Uterus (tissue), 4 donors: ENCODE data around the gene GOLM1. TPM values are rescaled to one million over a fixed set of nuclear protein-coding genes. Genes with fewer than 3 reads are reported as not detected.
A peak's percentile ranks its signal among the peaks of the same experiment; 100 is the strongest.

ENCODE experiments used
- DNase-seq, 2 donors: peaks; one replicate each; pipeline ENCODE4 v3.0.0-alpha.2; 2019 to 2020
- H3K27ac ChIP-seq, 2 donors: fragments of 200-600 bp; sonication (generic); 1 replicate in 1 of 2; 2 replicates in 1 of 2; pipeline ENCODE4 v1.5.1; 2016 to 2018
- H3K27me3 ChIP-seq, 2 donors: fragments of 200-600 bp; sonication (generic); one replicate each; pipeline ENCODE4 v1.5.1; 2018 to 2019; ENCODE audit warnings: control low read depth in 1 of 2
- H3K36me3 ChIP-seq, 2 donors: fragments of 200-600 bp; sonication (generic); one replicate each; pipeline ENCODE4 v1.5.1; 2019; ENCODE audit warnings: control low read depth in 1 of 2
- H3K4me1 ChIP-seq, 2 donors: fragments of 200-600 bp; sonication (generic); one replicate each; pipeline ENCODE4 v1.5.1; 2018 to 2019; ENCODE audit warnings: control low read depth in 1 of 2
- H3K4me3 ChIP-seq, 2 donors: fragments of 200-600 bp; sonication (generic); 1 replicate in 1 of 2; 2 replicates in 1 of 2; pipeline ENCODE4 v1.5.1; 2018 to 2019; ENCODE audit warnings: mild to moderate bottlenecking in 1 of 2
- H3K9me3 ChIP-seq, 2 donors: fragments of 200-600 bp; sonication (generic); one replicate each; pipeline ENCODE4 v1.5.1; 2019; ENCODE audit warnings: control low read depth in 1 of 2
- POLR2A ChIP-seq, 2 donors: fragments of 450-650 bp; IDR thresholded peaks; one replicate each; pipeline ENCODE4 v1.6.1; 2016; ENCODE audit warnings: antibody characterized with exemption in 2 of 2, mild to moderate bottlenecking in 1 of 2, moderate library complexity in 1 of 2
- intact Hi-C: fragments of 100-400 bp; cut with DNase I; formaldehyde crosslinking; loops from one replicate; pipeline ENCODE4 v1.15.1; 2023; ENCODE audit warnings: low total_unique reads
- total RNA-seq, 4 donors: library from RNA; depleted of rRNA in 3 of 4; stranded (reverse); fragments of >200 nt in 3 of 4; gene quantifications; one replicate each; pipeline versions ENCODE4 v1.1.0 to v1.2.4, GENCODE V29; 2014 to 2023
- TF ChIP-seq, protein P1 (sequence below), 4 experiments: fragments of 200-600 bp in 2 of 4; fragments of 450-650 bp in 2 of 4; sonication (generic) in 2 of 4; IDR thresholded peaks; one replicate each; pipeline ENCODE4 v1.5.1; 2016 to 2019; ENCODE audit warnings: antibody characterized with exemption in 4 of 4, mild to moderate bottlenecking in 2 of 4, moderate library complexity in 1 of 4
- donor health status: DM: yes; HTN: yes; CAD: no.

Gene GOLM1
- total RNA-seq, 4 donors from 2014 or later: 11.3 to 85.4 (median 15.7) TPM

DNA sequence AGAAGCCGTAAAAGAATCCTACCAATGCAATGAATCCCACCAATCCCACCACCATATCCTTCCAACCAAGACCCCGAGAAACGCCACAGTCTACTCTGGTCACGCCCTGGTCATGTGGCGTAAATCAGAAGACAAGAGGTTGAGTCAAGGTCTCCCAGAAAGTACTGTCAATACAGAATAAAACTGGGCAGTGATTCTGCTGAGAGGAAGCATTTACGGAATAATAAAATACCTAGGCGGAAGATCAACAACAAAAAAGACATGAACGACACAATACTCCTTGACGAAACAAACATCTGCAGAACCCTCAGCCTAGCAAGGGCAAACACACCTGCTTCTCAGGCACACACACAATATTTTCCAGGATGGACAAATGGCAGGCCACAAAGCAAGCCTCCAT, 62.8 kb downstream of the GOLM1 start:
- intact Hi-C loops: no loop called here
- Histone ChIP-seq H3K27ac (no peak overlapping the region), H3K36me3 (no peaks in the 10 kb centered on the region), H3K4me1 (no peaks in the 10 kb centered on the region), H3K27me3 (no peaks in the 10 kb centered on the region), H3K4me3 (no peak overlapping the region), H3K9me3 (no peaks in the 10 kb centered on the region)
- DNase-seq: no peak
- TF ChIP-seq, protein P1, sequence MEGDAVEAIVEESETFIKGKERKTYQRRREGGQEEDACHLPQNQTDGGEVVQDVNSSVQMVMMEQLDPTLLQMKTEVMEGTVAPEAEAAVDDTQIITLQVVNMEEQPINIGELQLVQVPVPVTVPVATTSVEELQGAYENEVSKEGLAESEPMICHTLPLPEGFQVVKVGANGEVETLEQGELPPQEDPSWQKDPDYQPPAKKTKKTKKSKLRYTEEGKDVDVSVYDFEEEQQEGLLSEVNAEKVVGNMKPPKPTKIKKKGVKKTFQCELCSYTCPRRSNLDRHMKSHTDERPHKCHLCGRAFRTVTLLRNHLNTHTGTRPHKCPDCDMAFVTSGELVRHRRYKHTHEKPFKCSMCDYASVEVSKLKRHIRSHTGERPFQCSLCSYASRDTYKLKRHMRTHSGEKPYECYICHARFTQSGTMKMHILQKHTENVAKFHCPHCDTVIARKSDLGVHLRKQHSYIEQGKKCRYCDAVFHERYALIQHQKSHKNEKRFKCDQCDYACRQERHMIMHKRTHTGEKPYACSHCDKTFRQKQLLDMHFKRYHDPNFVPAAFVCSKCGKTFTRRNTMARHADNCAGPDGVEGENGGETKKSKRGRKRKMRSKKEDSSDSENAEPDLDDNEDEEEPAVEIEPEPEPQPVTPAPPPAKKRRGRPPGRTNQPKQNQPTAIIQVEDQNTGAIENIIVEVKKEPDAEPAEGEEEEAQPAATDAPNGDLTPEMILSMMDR (IDR thresholded peaks at IDR 0.05): no peak
- TF ChIP-seq POLR2A (IDR thresholded peaks at IDR 0.05): no peak

DNA sequence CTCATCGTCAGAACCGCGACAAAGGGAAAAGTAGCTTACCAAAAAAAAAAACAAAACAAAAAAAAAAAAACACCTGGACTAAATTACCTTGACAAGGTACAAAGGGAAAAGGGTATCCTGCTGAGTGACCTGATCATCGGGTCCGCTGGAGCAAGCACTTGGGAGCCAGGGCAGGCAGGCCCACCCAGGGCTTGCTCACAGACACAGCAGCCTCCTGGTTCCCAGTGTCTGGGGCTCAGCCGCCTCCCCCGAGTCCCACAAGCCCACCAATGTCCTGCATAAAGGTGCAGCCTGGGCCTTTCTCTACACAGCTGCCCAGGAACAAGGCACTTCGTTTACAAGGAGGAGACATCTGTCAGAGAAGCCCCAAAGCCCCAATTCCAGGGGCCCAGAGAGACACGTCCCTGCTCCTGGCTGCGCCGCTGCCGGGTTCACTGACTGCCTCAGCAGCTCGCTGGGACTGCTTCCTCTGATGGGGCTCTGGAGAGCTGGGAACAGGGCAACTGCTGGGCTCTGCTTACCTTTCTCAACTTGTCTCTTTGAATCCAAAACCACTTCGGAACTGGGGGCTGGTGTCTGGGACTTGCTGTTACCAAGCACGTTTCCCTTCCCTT, 63.4 kb downstream of the GOLM1 start:
- no peak overlapping the region for H3K27ac ChIP-seq
- no peaks in the 10 kb centered on the region for H3K36me3 ChIP-seq
- H3K4me3 ChIP-seq: no peak overlapping the region
- H3K9me3 ChIP-seq: no peaks in the 10 kb centered on the region
- intact Hi-C loops: no loop called here
- no peaks in the 10 kb centered on the region for H3K4me1 ChIP-seq
- TF ChIP-seq, protein P1 (IDR thresholded peaks at IDR 0.05): no peak
- TF ChIP-seq POLR2A (IDR thresholded peaks at IDR 0.05): no peak
- DNase-seq: no peak
- no peaks in the 10 kb centered on the region for H3K27me3 ChIP-seq

DNA sequence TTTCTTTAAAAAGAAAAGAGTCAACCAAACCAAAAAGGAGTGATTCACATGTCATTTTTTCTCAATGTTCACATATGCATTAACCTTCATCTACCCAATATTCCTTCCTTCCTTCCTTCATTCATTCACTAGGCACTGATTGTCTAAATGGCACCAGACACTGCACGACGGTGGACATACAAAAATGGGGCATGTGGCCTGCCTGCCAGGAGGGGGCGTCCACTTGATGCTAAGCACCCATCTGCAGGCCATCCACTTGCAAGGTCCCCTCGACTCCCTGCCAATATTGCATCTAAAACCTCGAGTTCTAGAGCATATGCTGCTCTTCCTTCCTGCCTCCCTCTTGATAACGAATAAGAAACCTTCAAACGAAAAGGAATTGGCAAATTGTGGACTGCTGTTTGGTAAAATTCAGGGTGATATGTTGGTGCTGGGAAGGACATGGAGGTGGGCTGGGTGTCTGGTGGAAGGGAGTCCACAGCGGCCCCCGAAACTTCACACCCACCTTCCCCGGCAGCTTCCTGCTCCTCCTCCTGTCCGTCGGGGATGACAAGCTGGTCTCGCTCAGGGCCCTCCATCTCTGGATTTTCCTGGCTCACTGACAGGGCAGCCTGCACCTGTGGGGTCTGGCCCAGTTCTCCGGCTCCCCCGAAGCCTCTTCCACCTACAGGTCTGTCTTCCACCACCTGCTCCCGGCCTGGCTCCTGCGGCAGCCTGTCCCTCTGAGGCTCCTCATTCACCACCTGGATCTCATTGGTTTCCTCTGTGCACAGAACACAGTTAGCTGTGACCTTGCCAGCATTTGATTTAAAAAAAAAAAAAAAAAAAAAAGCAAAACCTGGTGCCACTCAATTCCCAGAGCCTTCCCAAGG, 64.3 kb downstream of the GOLM1 start:
- intact Hi-C loops: no loop called here
- TF ChIP-seq, protein P1 (IDR thresholded peaks at IDR 0.05): peak; percentile 26 to 42 (median 30)
- no peak for TF ChIP-seq POLR2A (IDR thresholded peaks at IDR 0.05)
- Histone ChIP-seq H3K27me3 (no peaks in the 10 kb centered on the region), H3K4me1 (no peaks in the 10 kb centered on the region), H3K36me3 (no peaks in the 10 kb centered on the region), H3K4me3 (no peak overlapping the region), H3K27ac (no peak overlapping the region), H3K9me3 (no peaks in the 10 kb centered on the region)
- DNase-seq: peak in 1 of 2 donors; percentile 38

DNA sequence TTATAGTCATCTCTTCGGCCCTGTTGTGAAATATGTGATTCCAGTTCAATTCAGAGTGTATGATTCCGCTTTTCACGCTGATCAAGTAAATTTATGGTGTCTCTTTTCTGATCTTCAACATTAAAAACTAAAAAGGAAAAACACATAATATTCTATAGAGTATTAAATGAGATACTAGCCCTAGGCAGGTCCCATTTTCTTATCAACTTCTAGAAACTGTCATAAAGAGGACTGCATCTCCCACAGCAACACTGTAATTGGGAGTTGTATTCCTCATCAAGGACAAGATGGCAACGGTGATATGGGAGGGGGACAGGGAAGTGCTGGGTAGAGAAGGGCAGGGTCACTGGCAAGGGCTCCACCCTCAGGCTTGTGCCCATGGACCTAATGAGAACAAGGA, 71.6 kb downstream of the GOLM1 start:
- no peak for DNase-seq
- Histone ChIP-seq H3K9me3 (no peaks in the 10 kb centered on the region), H3K4me1 (no peaks in the 10 kb centered on the region), H3K36me3 (no peaks in the 10 kb centered on the region), H3K27ac (no peak overlapping the region), H3K27me3 (no peaks in the 10 kb centered on the region), H3K4me3 (no peak overlapping the region)
- intact Hi-C loops: no loop called here
- TF ChIP-seq POLR2A (IDR thresholded peaks at IDR 0.05): no peak
- TF ChIP-seq, protein P1 (IDR thresholded peaks at IDR 0.05): no peak

DNA sequence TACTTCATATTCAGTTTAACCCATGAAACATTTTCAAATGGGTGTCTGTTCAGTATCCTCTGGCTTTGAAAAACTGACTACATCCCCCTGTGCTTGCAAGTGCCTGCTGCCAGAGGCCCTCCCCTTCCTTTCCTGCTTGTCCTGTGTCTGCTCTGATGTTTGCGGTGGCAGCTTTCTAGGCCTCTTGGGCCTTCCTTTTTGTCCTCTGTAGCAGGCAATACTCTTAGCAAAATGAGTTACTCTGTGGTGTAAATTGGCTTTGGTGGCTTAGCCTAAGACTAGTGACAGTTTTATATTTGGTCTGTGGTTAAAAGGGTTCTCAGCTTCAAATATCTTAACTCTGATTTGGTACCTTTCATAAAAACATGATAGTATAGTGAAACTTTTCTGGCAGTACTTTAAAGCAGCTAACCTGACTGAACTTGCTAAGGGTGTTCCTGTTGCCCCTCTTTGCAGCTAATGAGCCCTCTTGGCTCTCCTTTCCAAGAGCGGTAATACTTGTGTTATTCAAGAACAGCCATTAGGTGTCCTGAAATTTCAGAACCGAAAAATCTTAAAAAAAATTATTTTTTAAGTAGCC, 76.6 kb downstream of the GOLM1 start:
- TF ChIP-seq POLR2A (IDR thresholded peaks at IDR 0.05): no peak
- TF ChIP-seq, protein P1 (IDR thresholded peaks at IDR 0.05): no peak
- H3K9me3 ChIP-seq: no peaks in the 10 kb centered on the region
- no peaks in the 10 kb centered on the region for H3K4me1 ChIP-seq
- H3K27me3 ChIP-seq: no peaks in the 10 kb centered on the region
- no peak for DNase-seq
- H3K36me3 ChIP-seq: no peaks in the 10 kb centered on the region
- no peak overlapping the region for H3K4me3 ChIP-seq
- intact Hi-C loops: no loop called here
- H3K27ac ChIP-seq: no peak overlapping the region
